BE2C (cell line): ENCODE data around the gene SMARCA2.

Source experiments
- DNase-seq: peaks from one replicate; pipeline ENCODE4 v3.0.0-alpha.2; 2020
- H3K27me3 ChIP-seq: fragments of 250-450 bp; sonication (Bioruptor Pico); 2 replicates; pipeline ENCODE4 v1.5.1; 2020; ENCODE audit warnings: mild to moderate bottlenecking
- H3K36me3 ChIP-seq: fragments of 250-450 bp; sonication (Bioruptor Pico); 2 replicates; pipeline ENCODE4 v1.5.1; 2020; ENCODE audit warnings: mild to moderate bottlenecking
- H3K4me1 ChIP-seq: fragments of 250-450 bp; sonication (Bioruptor Pico); 2 replicates; pipeline ENCODE4 v1.5.1; 2020
- H3K4me3 ChIP-seq: 2 replicates; pipeline ENCODE4 v1.5.1; 2011; ENCODE audit warnings: low read depth, low read length
- H3K9me3 ChIP-seq: fragments of 250-450 bp; sonication (Bioruptor Pico); 2 replicates; pipeline ENCODE4 v1.5.1; 2020
- TF ChIP-seq, protein P1 (sequence below): IDR thresholded peaks from 2 replicates; pipeline ENCODE4 v1.5.1; 2012; ENCODE audit warnings: mild to moderate bottlenecking, low read depth, low read length

Gene SMARCA2

GRCh38 chr9:1978941-1979340 is 36.2 kb upstream of the SMARCA2 start:
- H3K36me3 ChIP-seq: no peaks in the 10 kb centered on the region
- no peaks in the 10 kb centered on the region for H3K27me3 ChIP-seq
- H3K4me3 ChIP-seq: no peak overlapping the region
- H3K4me1 ChIP-seq: no peaks in the 10 kb centered on the region
- H3K9me3 ChIP-seq: no peaks in the 10 kb centered on the region
- TF ChIP-seq, protein P1, sequence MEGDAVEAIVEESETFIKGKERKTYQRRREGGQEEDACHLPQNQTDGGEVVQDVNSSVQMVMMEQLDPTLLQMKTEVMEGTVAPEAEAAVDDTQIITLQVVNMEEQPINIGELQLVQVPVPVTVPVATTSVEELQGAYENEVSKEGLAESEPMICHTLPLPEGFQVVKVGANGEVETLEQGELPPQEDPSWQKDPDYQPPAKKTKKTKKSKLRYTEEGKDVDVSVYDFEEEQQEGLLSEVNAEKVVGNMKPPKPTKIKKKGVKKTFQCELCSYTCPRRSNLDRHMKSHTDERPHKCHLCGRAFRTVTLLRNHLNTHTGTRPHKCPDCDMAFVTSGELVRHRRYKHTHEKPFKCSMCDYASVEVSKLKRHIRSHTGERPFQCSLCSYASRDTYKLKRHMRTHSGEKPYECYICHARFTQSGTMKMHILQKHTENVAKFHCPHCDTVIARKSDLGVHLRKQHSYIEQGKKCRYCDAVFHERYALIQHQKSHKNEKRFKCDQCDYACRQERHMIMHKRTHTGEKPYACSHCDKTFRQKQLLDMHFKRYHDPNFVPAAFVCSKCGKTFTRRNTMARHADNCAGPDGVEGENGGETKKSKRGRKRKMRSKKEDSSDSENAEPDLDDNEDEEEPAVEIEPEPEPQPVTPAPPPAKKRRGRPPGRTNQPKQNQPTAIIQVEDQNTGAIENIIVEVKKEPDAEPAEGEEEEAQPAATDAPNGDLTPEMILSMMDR: no peak
- no peak for DNase-seq

GRCh38 chr9:1979741-1980367 is 35.3 kb upstream of the SMARCA2 start:
- H3K4me3 ChIP-seq: no peak overlapping the region
- no peaks in the 10 kb centered on the region for H3K9me3 ChIP-seq
- no peaks in the 10 kb centered on the region for H3K36me3 ChIP-seq
- H3K4me1 ChIP-seq: no peaks in the 10 kb centered on the region
- no peaks in the 10 kb centered on the region for H3K27me3 ChIP-seq
- DNase-seq: no peak
- TF ChIP-seq, protein P1: no peak

DNA sequence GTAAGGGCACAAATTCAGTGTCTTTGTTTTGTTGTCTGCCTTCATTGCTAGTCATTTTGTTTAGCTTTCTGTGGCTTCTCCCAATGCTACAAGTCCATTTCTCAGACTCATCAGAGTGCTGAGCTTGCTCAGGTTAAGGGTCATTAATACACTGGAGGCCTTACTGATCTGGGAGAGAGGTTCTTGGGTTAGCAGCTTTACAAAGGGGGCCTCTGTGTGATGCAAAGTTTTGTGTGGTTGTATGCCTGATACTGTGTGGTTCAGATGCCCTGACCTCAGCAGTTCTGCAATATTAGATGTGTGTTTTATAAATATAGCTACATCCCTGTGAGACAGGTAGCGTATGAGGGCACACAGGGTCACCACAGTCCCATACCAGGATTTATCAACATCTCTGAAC is 34.8 kb upstream of the SMARCA2 start:
- no peaks in the 10 kb centered on the region for H3K36me3 ChIP-seq
- no peaks in the 10 kb centered on the region for H3K27me3 ChIP-seq
- TF ChIP-seq, protein P1: no peak
- no peak for DNase-seq
- H3K4me1 ChIP-seq: no peaks in the 10 kb centered on the region
- no peaks in the 10 kb centered on the region for H3K9me3 ChIP-seq
- no peak overlapping the region for H3K4me3 ChIP-seq

DNA sequence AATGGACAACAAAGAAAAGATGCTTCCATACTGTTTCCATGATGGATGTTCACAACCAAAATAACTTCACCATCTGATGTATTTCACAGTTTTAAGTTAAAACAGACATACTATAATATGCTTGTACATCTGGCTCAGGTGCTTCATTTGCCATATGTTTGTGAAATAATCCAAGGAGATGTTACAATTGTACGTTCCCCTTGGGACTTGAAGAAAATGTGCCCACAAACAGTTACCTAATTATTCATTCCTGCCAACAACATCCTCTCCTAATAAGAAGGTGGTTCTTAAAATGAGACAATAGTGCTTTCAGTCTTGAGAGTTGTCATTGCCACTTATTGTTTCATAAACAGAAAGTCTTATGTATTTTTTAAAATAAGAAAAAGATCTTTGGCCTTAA is 33.1 kb upstream of the SMARCA2 start:
- TF ChIP-seq, protein P1: no peak
- no peaks in the 10 kb centered on the region for H3K4me1 ChIP-seq
- H3K36me3 ChIP-seq: no peaks in the 10 kb centered on the region
- H3K9me3 ChIP-seq: no peaks in the 10 kb centered on the region
- no peaks in the 10 kb centered on the region for H3K27me3 ChIP-seq
- H3K4me3 ChIP-seq: no peak overlapping the region
- DNase-seq: no peak

DNA sequence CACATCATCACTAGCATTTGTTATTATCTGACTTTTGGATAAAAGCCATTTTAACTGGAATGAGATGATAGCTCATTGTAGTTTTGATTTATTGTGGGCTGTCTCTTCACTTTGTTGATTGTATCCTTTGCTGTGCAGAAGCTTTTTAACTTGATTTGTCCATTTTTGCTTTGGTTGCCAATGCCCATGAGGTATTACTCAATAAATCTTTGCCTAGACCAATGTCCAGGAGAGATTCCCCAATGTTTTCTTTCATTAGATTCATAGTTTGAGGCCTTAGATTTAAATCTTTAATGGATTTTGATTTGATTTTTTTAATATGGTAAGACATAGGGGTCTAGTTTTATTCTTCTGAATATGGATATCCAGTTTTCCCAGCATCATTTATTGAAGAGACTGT is 28.8 kb upstream of the SMARCA2 start:
- Histone ChIP-seq H3K36me3 (no peaks in the 10 kb centered on the region), H3K27me3 (no peaks in the 10 kb centered on the region), H3K4me1 (no peaks in the 10 kb centered on the region), H3K4me3 (no peak overlapping the region), H3K9me3 (no peaks in the 10 kb centered on the region)
- no peak for DNase-seq
- TF ChIP-seq, protein P1: no peak

DNA sequence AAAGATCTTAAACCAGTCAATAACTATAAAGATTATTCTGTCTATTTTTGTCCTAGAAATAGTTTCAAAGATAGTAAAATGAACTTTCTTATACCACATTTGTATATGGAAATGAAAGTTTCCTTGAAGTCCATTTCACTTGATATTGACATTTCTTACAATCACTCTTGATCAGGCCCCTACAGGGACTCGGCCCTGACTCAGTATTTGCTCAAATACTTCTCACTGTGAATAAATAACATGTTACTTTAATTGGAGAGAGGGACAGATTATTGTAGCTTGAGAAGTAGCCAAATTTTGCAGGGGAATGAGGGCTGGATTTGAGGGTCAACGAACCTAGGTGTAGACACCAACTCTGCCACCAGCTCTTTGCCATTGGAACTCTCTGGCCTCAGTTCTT is 25.6 kb upstream of the SMARCA2 start:
- Histone ChIP-seq H3K36me3 (no peaks in the 10 kb centered on the region), H3K4me3 (no peak overlapping the region), H3K27me3 (no peaks in the 10 kb centered on the region), H3K4me1 (no peaks in the 10 kb centered on the region), H3K9me3 (no peaks in the 10 kb centered on the region)
- TF ChIP-seq, protein P1: no peak
- DNase-seq: no peak
